GM19351 (cell line): ENCODE results near the gene TST.

Experiments used
- ATAC-seq: cut with Tn5 transposase; IDR thresholded peaks from one replicate; pipeline ENCODE4 v1.9.1; 2021; ENCODE audit warnings: mild to moderate bottlenecking, moderate library complexity; ENCODE audit not compliant: unreplicated experiment

TST gene

GRCh38 chr22:37019309-37020191 is at the start of gene TST, which contains the start of gene MPST:
Gene TST (minus strand): TSS chr22:37019447. CDS start chr22:37018732, 715 bp downstream.
Gene MPST (plus strand): TSS chr22:37019742. CDS start chr22:37019837, 95 bp downstream.
- ATAC-seq: no peak

GRCh38 chr22:37068859-37069258 is 49.6 kb upstream of the TST start:
- no peak for ATAC-seq

- ATAC-seq: no peak
Measured at GRCh38 chr22:37067428-37067827, 48.2 kb upstream of the TST start.

- ATAC-seq: no peak
Measured at GRCh38 chr22:37065961-37066360, 46.7 kb upstream of the TST start.

- no peak for ATAC-seq
Measured at GRCh38 chr22:37065180-37065579, 45.9 kb upstream of the TST start.

- ATAC-seq: no peak
Measured at GRCh38 chr22:37064553-37064952, 45.3 kb upstream of the TST start.

- ATAC-seq: no peak
Measured at GRCh38 chr22:37063431-37064420, 44.5 kb upstream of the TST start.

GRCh38 chr22:37062702-37063381 is 43.6 kb upstream of the TST start:
- no peak for ATAC-seq

- no peak for ATAC-seq
Measured at GRCh38 chr22:37062376-37062675, 43.1 kb upstream of the TST start.

- no peak for ATAC-seq
Measured at GRCh38 chr22:37061611-37062375, 42.5 kb upstream of the TST start.

- no peak for ATAC-seq
Measured at GRCh38 chr22:37060801-37061610, 41.8 kb upstream of the TST start.

GRCh38 chr22:37059876-37060449 is 40.7 kb upstream of the TST start:
- no peak for ATAC-seq

GRCh38 chr22:37058917-37059701 is 39.9 kb upstream of the TST start:
- no peak for ATAC-seq

- no peak for ATAC-seq
Measured at GRCh38 chr22:37057796-37058510, 38.7 kb upstream of the TST start.

GRCh38 chr22:37057226-37057625 is 38.0 kb upstream of the TST start:
- ATAC-seq: no peak

- no peak for ATAC-seq
Measured at GRCh38 chr22:37056246-37056645, 37.0 kb upstream of the TST start.

- ATAC-seq: no peak
Measured at GRCh38 chr22:37054600-37055365, 35.5 kb upstream of the TST start.
